ENCODE measurements around the gene DDX3X. TPM values are rescaled to one million over a fixed set of nuclear protein-coding genes. Genes with fewer than 3 reads are reported as not detected.

Gene DDX3X
- polyA plus RNA-seq, 1 donor from 2014 or later, result 165 TPM

DNA sequence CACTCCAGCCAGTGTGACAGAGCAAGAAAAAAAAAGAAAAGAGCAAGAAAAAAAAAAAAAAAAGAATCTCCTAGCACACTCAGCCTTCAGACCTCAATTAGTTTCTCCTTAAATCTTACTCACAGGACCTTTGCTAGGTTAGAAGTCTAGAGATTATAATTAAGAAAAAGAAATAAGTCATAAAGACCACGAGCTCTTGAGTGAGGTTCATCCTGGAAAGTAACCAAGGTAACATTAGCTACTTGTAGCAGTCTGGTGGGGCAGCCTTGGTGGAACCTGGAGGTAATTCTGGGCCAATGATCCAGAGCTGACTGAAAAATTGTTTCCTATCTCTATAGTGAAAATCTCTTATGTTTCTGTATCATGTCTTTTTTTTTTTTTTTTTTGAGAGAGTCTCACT is 21.2 kb upstream of the DDX3X start:
- H3K9me3 ChIP-seq (ENCODE audit: low read length), result no peaks in the 10 kb centered on the region
- H3K9ac ChIP-seq (ENCODE audit: low read length), result no peak overlapping the region
- H3K27ac ChIP-seq (ENCODE audit: low read length), result no peak overlapping the region
- no peaks in the 10 kb centered on the region for H3K27me3 ChIP-seq (ENCODE audit: insufficient read depth, low read depth, low read length)
- H3K36me3 ChIP-seq (ENCODE audit: insufficient read depth, low read length), result no peaks in the 10 kb centered on the region
- no peak overlapping the region for H2AFZ ChIP-seq (ENCODE audit: low read depth, low read length)
- TF ChIP-seq EP300 (conservative IDR thresholded peaks at IDR 0.05; ENCODE audit: poor library complexity, severe bottlenecking) (no peak), RAD21 (conservative IDR thresholded peaks at IDR 0.05) (no peak), SMC3 (conservative IDR thresholded peaks at IDR 0.05; ENCODE audit: poor library complexity) (no peak), TAF1 (IDR thresholded peaks at IDR 0.05; ENCODE audit: low read depth) (no peak), POLR2AphosphoS5 (IDR thresholded peaks at IDR 0.05) (no peak), EZH2 (IDR thresholded peaks at IDR 0.05; ENCODE audit: borderline replicate concordance, insufficient read depth, low read length, poor library complexity, severe bottlenecking) (no peak), MXI1 (conservative IDR thresholded peaks at IDR 0.05; ENCODE audit: poor library complexity, severe bottlenecking) (no peak)
- TF ChIP-seq, protein P1, sequence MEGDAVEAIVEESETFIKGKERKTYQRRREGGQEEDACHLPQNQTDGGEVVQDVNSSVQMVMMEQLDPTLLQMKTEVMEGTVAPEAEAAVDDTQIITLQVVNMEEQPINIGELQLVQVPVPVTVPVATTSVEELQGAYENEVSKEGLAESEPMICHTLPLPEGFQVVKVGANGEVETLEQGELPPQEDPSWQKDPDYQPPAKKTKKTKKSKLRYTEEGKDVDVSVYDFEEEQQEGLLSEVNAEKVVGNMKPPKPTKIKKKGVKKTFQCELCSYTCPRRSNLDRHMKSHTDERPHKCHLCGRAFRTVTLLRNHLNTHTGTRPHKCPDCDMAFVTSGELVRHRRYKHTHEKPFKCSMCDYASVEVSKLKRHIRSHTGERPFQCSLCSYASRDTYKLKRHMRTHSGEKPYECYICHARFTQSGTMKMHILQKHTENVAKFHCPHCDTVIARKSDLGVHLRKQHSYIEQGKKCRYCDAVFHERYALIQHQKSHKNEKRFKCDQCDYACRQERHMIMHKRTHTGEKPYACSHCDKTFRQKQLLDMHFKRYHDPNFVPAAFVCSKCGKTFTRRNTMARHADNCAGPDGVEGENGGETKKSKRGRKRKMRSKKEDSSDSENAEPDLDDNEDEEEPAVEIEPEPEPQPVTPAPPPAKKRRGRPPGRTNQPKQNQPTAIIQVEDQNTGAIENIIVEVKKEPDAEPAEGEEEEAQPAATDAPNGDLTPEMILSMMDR (IDR thresholded peaks at IDR 0.05; ENCODE audit: poor library complexity, severe bottlenecking), result no peak
- TF ChIP-seq, protein P2, sequence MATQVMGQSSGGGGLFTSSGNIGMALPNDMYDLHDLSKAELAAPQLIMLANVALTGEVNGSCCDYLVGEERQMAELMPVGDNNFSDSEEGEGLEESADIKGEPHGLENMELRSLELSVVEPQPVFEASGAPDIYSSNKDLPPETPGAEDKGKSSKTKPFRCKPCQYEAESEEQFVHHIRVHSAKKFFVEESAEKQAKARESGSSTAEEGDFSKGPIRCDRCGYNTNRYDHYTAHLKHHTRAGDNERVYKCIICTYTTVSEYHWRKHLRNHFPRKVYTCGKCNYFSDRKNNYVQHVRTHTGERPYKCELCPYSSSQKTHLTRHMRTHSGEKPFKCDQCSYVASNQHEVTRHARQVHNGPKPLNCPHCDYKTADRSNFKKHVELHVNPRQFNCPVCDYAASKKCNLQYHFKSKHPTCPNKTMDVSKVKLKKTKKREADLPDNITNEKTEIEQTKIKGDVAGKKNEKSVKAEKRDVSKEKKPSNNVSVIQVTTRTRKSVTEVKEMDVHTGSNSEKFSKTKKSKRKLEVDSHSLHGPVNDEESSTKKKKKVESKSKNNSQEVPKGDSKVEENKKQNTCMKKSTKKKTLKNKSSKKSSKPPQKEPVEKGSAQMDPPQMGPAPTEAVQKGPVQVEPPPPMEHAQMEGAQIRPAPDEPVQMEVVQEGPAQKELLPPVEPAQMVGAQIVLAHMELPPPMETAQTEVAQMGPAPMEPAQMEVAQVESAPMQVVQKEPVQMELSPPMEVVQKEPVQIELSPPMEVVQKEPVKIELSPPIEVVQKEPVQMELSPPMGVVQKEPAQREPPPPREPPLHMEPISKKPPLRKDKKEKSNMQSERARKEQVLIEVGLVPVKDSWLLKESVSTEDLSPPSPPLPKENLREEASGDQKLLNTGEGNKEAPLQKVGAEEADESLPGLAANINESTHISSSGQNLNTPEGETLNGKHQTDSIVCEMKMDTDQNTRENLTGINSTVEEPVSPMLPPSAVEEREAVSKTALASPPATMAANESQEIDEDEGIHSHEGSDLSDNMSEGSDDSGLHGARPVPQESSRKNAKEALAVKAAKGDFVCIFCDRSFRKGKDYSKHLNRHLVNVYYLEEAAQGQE (IDR thresholded peaks at IDR 0.05; ENCODE audit: borderline replicate concordance), result no peak
- H3K9me2 ChIP-seq (ENCODE audit: insufficient read depth, low read length), result no peaks in the 10 kb centered on the region
- H3F3A ChIP-seq (ENCODE audit: insufficient read depth, low read length, poor library complexity, severe bottlenecking), result no peaks in the 10 kb centered on the region
- H3K4me3 ChIP-seq (ENCODE audit: low read length), result no peak overlapping the region
- no peaks in the 10 kb centered on the region for H3K79me2 ChIP-seq (replicated peaks; ENCODE audit: insufficient read depth, low read length)
- H4K20me1 ChIP-seq (ENCODE audit: insufficient read depth), result no peaks in the 10 kb centered on the region
- H3K4me2 ChIP-seq (ENCODE audit: low read length), result no peak overlapping the region

DNA sequence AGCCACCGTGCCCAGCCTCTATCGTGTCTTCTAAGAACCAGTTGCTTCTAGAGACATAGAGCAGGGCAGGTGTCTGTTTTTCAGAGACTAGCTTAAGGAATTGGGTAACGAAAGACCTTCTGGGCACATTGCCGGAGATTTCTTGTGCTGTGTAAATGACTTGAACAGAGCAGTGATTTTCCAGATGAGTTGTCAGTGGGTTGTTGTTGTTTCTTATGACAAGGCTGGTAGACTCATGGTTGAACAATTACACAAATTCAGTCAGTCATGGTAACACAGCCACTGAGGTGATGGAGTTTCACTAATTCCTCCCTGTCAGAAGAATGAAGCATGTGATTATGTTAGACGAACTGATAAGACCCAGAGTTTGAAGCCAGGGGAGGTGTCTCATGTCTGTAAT is 20.5 kb upstream of the DDX3X start:
- H3K4me3 ChIP-seq (ENCODE audit: low read length), result no peak overlapping the region
- no peaks in the 10 kb centered on the region for H3K27me3 ChIP-seq (ENCODE audit: insufficient read depth, low read depth, low read length)
- no peak for TF ChIP-seq EZH2 (IDR thresholded peaks at IDR 0.05; ENCODE audit: borderline replicate concordance, insufficient read depth, low read length, poor library complexity, severe bottlenecking)
- TF ChIP-seq TAF1 (IDR thresholded peaks at IDR 0.05; ENCODE audit: low read depth), result no peak
- TF ChIP-seq MXI1 (conservative IDR thresholded peaks at IDR 0.05; ENCODE audit: poor library complexity, severe bottlenecking), result no peak
- TF ChIP-seq, protein P1 (IDR thresholded peaks at IDR 0.05; ENCODE audit: poor library complexity, severe bottlenecking), result no peak
- no peaks in the 10 kb centered on the region for H3F3A ChIP-seq (ENCODE audit: insufficient read depth, low read length, poor library complexity, severe bottlenecking)
- H3K9me3 ChIP-seq (ENCODE audit: low read length), result no peaks in the 10 kb centered on the region
- no peak overlapping the region for H3K27ac ChIP-seq (ENCODE audit: low read length)
- no peaks in the 10 kb centered on the region for H3K9me2 ChIP-seq (ENCODE audit: insufficient read depth, low read length)
- H2AFZ ChIP-seq (ENCODE audit: low read depth, low read length), result no peak overlapping the region
- H3K9ac ChIP-seq (ENCODE audit: low read length), result no peak overlapping the region
- no peaks in the 10 kb centered on the region for H4K20me1 ChIP-seq (ENCODE audit: insufficient read depth)
- no peaks in the 10 kb centered on the region for H3K79me2 ChIP-seq (replicated peaks; ENCODE audit: insufficient read depth, low read length)
- no peak overlapping the region for H3K4me2 ChIP-seq (ENCODE audit: low read length)
- no peaks in the 10 kb centered on the region for H3K36me3 ChIP-seq (ENCODE audit: insufficient read depth, low read length)
